Memory B cell (primary cell): Measurements from ENCODE around the gene HIP1.
A peak's percentile ranks its signal among the peaks of the same experiment; 100 is the strongest.
"Not testable (repeated sequence)": the region's sequence is repeated elsewhere in the genome, so short reads cannot be mapped to it uniquely, and the experiment has no call there.

ENCODE experiments used
- ATAC-seq: fragments of 150-1000 bp; cut with Tn5 transposase; 2 replicates; pipeline ENCODE4 v1.10.0; 2021; ENCODE audit warnings: low read depth, mild to moderate bottlenecking, moderate library complexity
- DNase-seq, 2 donors: peaks; one replicate each; pipeline ENCODE4 v3.0.0; 2022; ENCODE audit warnings: low spot score in 2 of 2
- H3K27ac Mint-ChIP-seq: one replicate; pipeline ENCODE4 v1.8.0; 2022; ENCODE audit warnings: mild to moderate bottlenecking, moderate library complexity, mixed read lengths
- H3K27me3 Mint-ChIP-seq: one replicate; pipeline ENCODE4 v1.8.0; 2022; ENCODE audit warnings: mixed read lengths
- H3K36me3 Mint-ChIP-seq: one replicate; pipeline ENCODE4 v1.8.0; 2022; ENCODE audit warnings: mild to moderate bottlenecking, mixed read lengths
- H3K4me1 Mint-ChIP-seq: one replicate; pipeline ENCODE4 v1.8.0; 2022; ENCODE audit warnings: mixed read lengths
- H3K4me3 Mint-ChIP-seq: one replicate; pipeline ENCODE4 v1.8.0; 2022; ENCODE audit warnings: mild to moderate bottlenecking, moderate library complexity, mixed read lengths
- H3K9me3 Mint-ChIP-seq: one replicate; pipeline ENCODE4 v1.8.0; 2022; ENCODE audit warnings: mixed read lengths

The HIP1 gene

GRCh38 chr7:75715864-75716263 is 22.9 kb downstream of the HIP1 start:
- H3K27me3 Mint-ChIP-seq = peaks cover 4% of the 10 kb centered on the region
- H3K27ac Mint-ChIP-seq = no peak overlapping the region
- peaks cover 8% of the 10 kb centered on the region for H3K4me1 Mint-ChIP-seq
- ATAC-seq (no peak), DNase-seq (no peak)
- peaks cover 12% of the 10 kb centered on the region for H3K36me3 Mint-ChIP-seq
- no peak overlapping the region for H3K4me3 Mint-ChIP-seq
- H3K9me3 Mint-ChIP-seq = peaks cover 2% of the 10 kb centered on the region

DNA sequence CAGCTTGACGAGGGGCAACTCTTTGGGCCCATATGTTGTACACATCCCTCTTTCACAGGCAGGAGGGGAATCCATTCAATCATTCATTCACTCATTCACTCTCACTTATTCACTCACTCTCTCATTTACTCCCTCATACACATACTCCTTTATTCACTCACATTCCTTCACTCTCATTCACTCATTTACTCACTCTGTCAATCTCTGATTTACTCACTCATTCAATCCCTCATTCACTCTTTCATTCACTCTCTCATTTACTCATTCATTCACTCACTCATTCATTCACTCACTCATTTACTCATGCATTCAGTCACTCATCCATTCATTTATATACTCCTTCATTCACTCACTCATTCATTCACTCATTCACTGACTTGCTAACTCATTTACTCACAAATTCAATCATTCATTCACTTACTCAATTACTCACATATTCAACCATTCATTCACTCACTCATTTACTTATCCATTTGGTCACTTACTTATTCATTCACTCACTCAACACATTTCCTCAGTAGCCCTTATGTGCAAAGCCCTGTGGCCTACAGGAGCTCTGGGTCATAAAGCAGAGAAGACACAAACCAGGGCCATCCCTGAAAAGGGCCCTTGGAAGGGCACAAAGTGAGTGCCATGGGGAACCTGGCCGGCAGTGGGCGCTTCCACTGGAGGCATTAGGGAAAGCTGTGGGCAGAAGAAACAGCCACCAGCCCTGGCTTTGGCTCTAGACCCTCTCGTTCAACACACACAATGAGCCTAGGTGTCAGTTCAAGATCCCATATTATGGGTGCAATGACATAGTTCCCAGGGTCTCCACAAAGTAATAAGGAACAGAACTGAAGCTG is 26.0 kb downstream of the HIP1 start:
- Mint-ChIP-seq H3K27ac (no peak overlapping the region), H3K36me3 (peaks cover 17% of the 10 kb centered on the region), H3K9me3 (peaks cover 4% of the 10 kb centered on the region), H3K4me1 (peaks cover 8% of the 10 kb centered on the region), H3K4me3 (no peak overlapping the region), H3K27me3 (peaks cover 4% of the 10 kb centered on the region)
- no peak for DNase-seq
- no peak for ATAC-seq

GRCh38 chr7:75711656-75712514 is 26.9 kb downstream of the HIP1 start:
- Mint-ChIP-seq H3K9me3 (peaks cover 4% of the 10 kb centered on the region), H3K27me3 (peaks cover 4% of the 10 kb centered on the region), H3K36me3 (peaks cover 15% of the 10 kb centered on the region), H3K4me3 (no peak overlapping the region), H3K4me1 (peaks cover 8% of the 10 kb centered on the region), H3K27ac (no peak overlapping the region)
- no peak for ATAC-seq
- no peak for DNase-seq

DNA sequence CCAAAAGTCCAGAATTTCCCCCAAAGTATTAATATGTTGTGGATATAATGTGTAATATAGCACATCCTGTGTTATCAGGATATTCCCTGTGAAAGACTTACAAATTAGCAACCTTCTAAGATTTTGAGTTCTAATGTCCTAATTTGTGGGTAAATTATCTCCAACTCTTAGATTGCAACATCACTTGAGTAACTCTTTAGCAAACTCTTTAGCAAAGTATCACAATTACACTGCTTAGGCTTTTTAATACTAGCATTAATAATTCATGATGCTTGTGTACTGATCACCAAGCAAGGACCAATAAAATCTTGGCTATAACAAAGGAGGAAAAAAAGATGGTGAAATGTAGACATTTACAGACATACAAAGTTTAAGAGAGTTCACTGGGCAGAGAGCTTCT is 27.7 kb downstream of the HIP1 start:
- no peak overlapping the region for H3K4me3 Mint-ChIP-seq
- DNase-seq (no peak), ATAC-seq (no peak)
- peaks cover 15% of the 10 kb centered on the region for H3K36me3 Mint-ChIP-seq
- peaks cover 8% of the 10 kb centered on the region for H3K4me1 Mint-ChIP-seq
- H3K9me3 Mint-ChIP-seq = peaks cover 4% of the 10 kb centered on the region
- peaks cover 4% of the 10 kb centered on the region for H3K27me3 Mint-ChIP-seq
- no peak overlapping the region for H3K27ac Mint-ChIP-seq

DNA sequence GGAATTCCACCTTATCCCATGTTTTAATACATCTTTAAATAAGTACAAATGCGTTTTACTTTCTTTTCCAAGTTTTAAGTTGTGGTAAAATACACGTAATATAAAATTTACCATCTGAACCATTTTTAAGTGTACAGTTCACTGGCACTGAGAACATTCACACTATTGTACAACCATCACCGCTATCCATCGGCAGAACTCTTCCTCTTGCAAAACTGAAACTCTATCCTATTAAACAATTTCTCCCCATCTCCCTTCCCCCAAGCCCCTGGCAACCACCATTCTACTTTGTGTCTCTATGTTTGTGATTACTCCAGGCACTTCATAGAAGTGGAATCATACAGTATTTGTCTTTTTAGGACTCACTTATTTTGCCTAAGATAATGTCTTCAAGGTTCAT is 33.8 kb downstream of the HIP1 start:
- no peaks in the 10 kb centered on the region for H3K27me3 Mint-ChIP-seq
- ATAC-seq = no peak
- peaks cover 2% of the 10 kb centered on the region for H3K9me3 Mint-ChIP-seq
- H3K27ac Mint-ChIP-seq = no peak overlapping the region
- DNase-seq = no peak
- peaks cover 4% of the 10 kb centered on the region for H3K36me3 Mint-ChIP-seq
- H3K4me1 Mint-ChIP-seq = no peaks in the 10 kb centered on the region
- no peak overlapping the region for H3K4me3 Mint-ChIP-seq

GRCh38 chr7:75702515-75702914 is 36.2 kb downstream of the HIP1 start:
- Mint-ChIP-seq H3K9me3 (no peaks in the 10 kb centered on the region), H3K4me1 (no peaks in the 10 kb centered on the region), H3K27ac (no peak overlapping the region), H3K4me3 (no peak overlapping the region), H3K27me3 (no peaks in the 10 kb centered on the region), H3K36me3 (no peaks in the 10 kb centered on the region)
- DNase-seq (no peak), ATAC-seq (no peak)

- H3K36me3 Mint-ChIP-seq = no peaks in the 10 kb centered on the region
- ATAC-seq = no peak
- DNase-seq = no peak
- H3K9me3 Mint-ChIP-seq = no peaks in the 10 kb centered on the region
- no peaks in the 10 kb centered on the region for H3K27me3 Mint-ChIP-seq
- no peak overlapping the region for H3K27ac Mint-ChIP-seq
- no peak overlapping the region for H3K4me3 Mint-ChIP-seq
- no peaks in the 10 kb centered on the region for H3K4me1 Mint-ChIP-seq
These were observed 38.7 kb downstream of the HIP1 start for GRCh38 chr7:75699993-75700392.

GRCh38 chr7:75698358-75698757 is 40.4 kb downstream of the HIP1 start:
- peaks cover under 1% of the 10 kb centered on the region for H3K4me1 Mint-ChIP-seq
- ATAC-seq (no peak), DNase-seq (no peak)
- H3K36me3 Mint-ChIP-seq = no peaks in the 10 kb centered on the region
- peaks cover 3% of the 10 kb centered on the region for H3K27me3 Mint-ChIP-seq
- H3K27ac Mint-ChIP-seq = no peak overlapping the region
- no peaks in the 10 kb centered on the region for H3K9me3 Mint-ChIP-seq
- H3K4me3 Mint-ChIP-seq = no peak overlapping the region

- no peak overlapping the region for H3K4me3 Mint-ChIP-seq
- no peaks in the 10 kb centered on the region for H3K36me3 Mint-ChIP-seq
- ATAC-seq (no peak), DNase-seq (no peak)
- no peak overlapping the region for H3K27ac Mint-ChIP-seq
- H3K27me3 Mint-ChIP-seq = peaks cover 5% of the 10 kb centered on the region
- H3K9me3 Mint-ChIP-seq = no peaks in the 10 kb centered on the region
- H3K4me1 Mint-ChIP-seq = peaks cover 3% of the 10 kb centered on the region
These were observed 42.3 kb downstream of the HIP1 start for GRCh38 chr7:75696263-75697037.

- no peak overlapping the region for H3K4me3 Mint-ChIP-seq
- peaks cover 5% of the 10 kb centered on the region for H3K27me3 Mint-ChIP-seq
- H3K27ac Mint-ChIP-seq = no peak overlapping the region
- no peak for ATAC-seq
- peaks cover 7% of the 10 kb centered on the region for H3K4me1 Mint-ChIP-seq
- H3K36me3 Mint-ChIP-seq = no peaks in the 10 kb centered on the region
- H3K9me3 Mint-ChIP-seq = no peaks in the 10 kb centered on the region
- DNase-seq = no peak
These were observed 43.9 kb downstream of the HIP1 start for GRCh38 chr7:75694638-75695399.

- H3K27me3 Mint-ChIP-seq, ATAC-seq, DNase-seq, H3K4me3 Mint-ChIP-seq, H3K36me3 Mint-ChIP-seq, H3K4me1 Mint-ChIP-seq, H3K27ac Mint-ChIP-seq, H3K9me3 Mint-ChIP-seq: not testable (repeated sequence)
These were observed 45.1 kb downstream of the HIP1 start for GRCh38 chr7:75693668-75694067.

GRCh38 chr7:75691793-75692543 is 46.8 kb downstream of the HIP1 start:
- Mint-ChIP-seq H3K9me3 (no peaks in the 10 kb centered on the region), H3K27me3 (peaks cover 13% of the 10 kb centered on the region), H3K4me1 (peaks cover 20% of the 10 kb centered on the region), H3K27ac (no peak overlapping the region), H3K36me3 (no peaks in the 10 kb centered on the region), H3K4me3 (no peak overlapping the region)
- DNase-seq (no peak), ATAC-seq (no peak)

- DNase-seq (no peak), ATAC-seq (peak; percentile 41)
- Mint-ChIP-seq H3K36me3 (no peaks in the 10 kb centered on the region), H3K27ac (no peak overlapping the region), H3K4me3 (no peak overlapping the region), H3K27me3 (peaks cover 17% of the 10 kb centered on the region), H3K9me3 (no peaks in the 10 kb centered on the region), H3K4me1 (peaks cover 20% of the 10 kb centered on the region)
These were observed 48.6 kb downstream of the HIP1 start for GRCh38 chr7:75690121-75690523.
